ENCODE measurements around the gene SLC26A6. TPM values are rescaled to one million over a fixed set of nuclear protein-coding genes. Genes with fewer than 3 reads are reported as not detected.

Gene SLC26A6
- total RNA-seq, 1 donor from 2014 or later, result 40.1 TPM

GRCh38 chr3:48601622-48601994 is 33.7 kb downstream of the SLC26A6 start:
- intact Hi-C loops (cut with micrococcal nuclease), result no loop called here

GRCh38 chr3:48600711-48601621 is 34.3 kb downstream of the SLC26A6 start:
- intact Hi-C loops (cut with micrococcal nuclease), result no loop called here

- intact Hi-C loops (cut with micrococcal nuclease), result no loop called here
Observed at GRCh38 chr3:48599509-48600285, 35.6 kb downstream of the SLC26A6 start.

- intact Hi-C loops (cut with micrococcal nuclease), result no loop called here
Observed at GRCh38 chr3:48599077-48599501, 36.2 kb downstream of the SLC26A6 start.

- intact Hi-C loops (cut with micrococcal nuclease), result no loop called here
Observed at GRCh38 chr3:48598323-48599076, 36.8 kb downstream of the SLC26A6 start.

GRCh38 chr3:48597408-48597800 is 37.9 kb downstream of the SLC26A6 start:
- intact Hi-C loops (cut with micrococcal nuclease), result no loop called here

- intact Hi-C loops (cut with micrococcal nuclease), result no loop called here
Observed at GRCh38 chr3:48596676-48597407, 38.4 kb downstream of the SLC26A6 start.

GRCh38 chr3:48596157-48596556 is 39.1 kb downstream of the SLC26A6 start:
- intact Hi-C loops (cut with micrococcal nuclease), result no loop called here

- intact Hi-C loops (cut with micrococcal nuclease), result no loop called here
Observed at GRCh38 chr3:48595526-48596121, 39.6 kb downstream of the SLC26A6 start.

- intact Hi-C loops (cut with micrococcal nuclease), result no loop called here
Observed at GRCh38 chr3:48595075-48595525, 40.2 kb downstream of the SLC26A6 start, which contains the start of gene COL7A1. Gene COL7A1, minus strand, starts transcription at chr3:48595329. Its CDS starts 170 bp downstream, at chr3:48595159.

- intact Hi-C loops (cut with micrococcal nuclease), result no loop called here
Observed at GRCh38 chr3:48594417-48595049, 40.7 kb downstream of the SLC26A6 start.

- intact Hi-C loops (cut with micrococcal nuclease), result no loop called here
Observed at GRCh38 chr3:48593337-48593736, 41.9 kb downstream of the SLC26A6 start.

- intact Hi-C loops (cut with micrococcal nuclease), result no loop called here
Observed at GRCh38 chr3:48592519-48593087, 42.7 kb downstream of the SLC26A6 start.

- intact Hi-C loops (cut with micrococcal nuclease), result no loop called here
Observed at GRCh38 chr3:48591886-48592518, 43.3 kb downstream of the SLC26A6 start.

- intact Hi-C loops (cut with micrococcal nuclease), result no loop called here
Observed at GRCh38 chr3:48591436-48591835, 43.8 kb downstream of the SLC26A6 start.

- intact Hi-C loops (cut with micrococcal nuclease), result no loop called here
Observed at GRCh38 chr3:48588230-48588629, 47.0 kb downstream of the SLC26A6 start.

GRCh38 chr3:48587686-48588085 is 47.6 kb downstream of the SLC26A6 start:
- intact Hi-C loops (cut with micrococcal nuclease), result no loop called here

GRCh38 chr3:48585411-48585810 is 49.9 kb downstream of the SLC26A6 start:
- intact Hi-C loops (cut with micrococcal nuclease), result no loop called here

GRCh38 chr3:48584836-48585235 is 50.4 kb downstream of the SLC26A6 start:
- intact Hi-C loops (cut with micrococcal nuclease), result no loop called here
